H4 (cell line): ENCODE measurements around the gene MKNK1. TPM values are rescaled to one million over a fixed set of nuclear protein-coding genes. Genes with fewer than 3 reads are reported as not detected.
A peak's percentile ranks its signal among the peaks of the same experiment; 100 is the strongest.

Source experiments
- DNase-seq: peaks from one replicate; pipeline ENCODE4 v3.0.0-alpha.2; 2015; ENCODE audit warnings: low spot score
- total RNA-seq: library from RNA; depleted of rRNA; stranded (reverse); fragments of >200 nt; shearing (Covaris generic); gene quantifications from 2 replicates; pipeline ENCODE4 v1.2.3, GENCODE V29; 2014

Gene MKNK1
- total RNA-seq, 1 experiment from 2014 or later, result 23.2 TPM

DNA sequence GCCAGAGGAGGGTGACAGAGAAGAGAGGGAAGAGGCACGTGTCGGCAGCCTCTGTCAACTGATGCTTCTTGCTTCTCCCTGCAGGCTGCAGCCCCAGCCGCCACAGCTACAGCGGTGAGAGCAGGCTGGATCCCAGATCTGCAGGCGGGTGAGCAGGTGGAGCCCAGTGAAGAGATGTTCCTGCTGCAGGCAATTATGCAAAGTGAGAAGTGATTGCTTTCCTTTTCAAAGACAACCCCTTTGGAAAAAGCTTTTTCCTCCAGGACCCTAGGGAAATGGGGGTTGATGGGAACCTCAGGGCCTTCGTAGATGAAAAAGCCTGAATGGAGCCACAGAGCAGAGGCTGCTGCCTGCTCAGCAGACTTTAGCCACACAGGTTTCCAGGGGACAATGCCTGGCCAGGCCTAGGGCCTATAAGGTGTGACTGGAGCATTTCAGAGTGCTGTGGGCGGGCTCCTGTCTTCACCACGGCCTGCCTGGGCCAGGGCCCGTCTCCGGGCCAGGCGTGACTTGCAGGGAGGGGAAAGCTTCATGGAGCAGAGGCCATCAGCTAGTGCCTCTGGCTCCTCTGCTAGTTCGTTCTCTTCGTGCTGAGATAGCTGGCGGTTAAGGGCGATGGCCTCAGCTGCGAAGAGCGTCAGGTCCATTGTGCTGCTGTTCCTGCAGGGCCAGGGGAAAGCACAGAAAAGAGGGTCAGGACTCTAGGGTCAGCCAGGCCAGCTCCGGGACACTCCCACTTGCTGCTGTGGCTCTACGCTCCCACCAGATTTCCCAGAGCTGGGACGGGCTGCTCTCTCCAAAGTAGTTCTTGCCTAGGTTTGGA lies 45.7 kb downstream of the MKNK1 start:
- DNase-seq, result no peak

DNA sequence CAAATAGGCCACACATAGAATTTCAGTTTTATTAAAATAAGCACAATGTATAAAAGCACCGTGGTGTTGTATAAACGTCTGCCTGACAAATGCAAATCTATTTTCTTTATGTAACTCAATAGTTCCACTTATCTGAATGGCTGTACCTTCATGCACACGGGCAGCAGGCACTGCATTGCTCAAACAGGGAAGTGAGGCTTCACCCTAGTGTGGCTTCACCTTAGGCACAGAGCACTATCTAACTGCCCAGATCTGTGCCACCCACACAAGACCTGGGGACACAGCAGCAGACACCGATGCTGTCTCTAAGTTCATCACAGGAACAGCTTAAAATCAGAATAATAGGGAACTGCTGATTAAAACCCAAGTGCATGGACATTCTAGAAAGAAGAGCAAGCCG lies 46.7 kb downstream of the MKNK1 start:
- no peak for DNase-seq

DNA sequence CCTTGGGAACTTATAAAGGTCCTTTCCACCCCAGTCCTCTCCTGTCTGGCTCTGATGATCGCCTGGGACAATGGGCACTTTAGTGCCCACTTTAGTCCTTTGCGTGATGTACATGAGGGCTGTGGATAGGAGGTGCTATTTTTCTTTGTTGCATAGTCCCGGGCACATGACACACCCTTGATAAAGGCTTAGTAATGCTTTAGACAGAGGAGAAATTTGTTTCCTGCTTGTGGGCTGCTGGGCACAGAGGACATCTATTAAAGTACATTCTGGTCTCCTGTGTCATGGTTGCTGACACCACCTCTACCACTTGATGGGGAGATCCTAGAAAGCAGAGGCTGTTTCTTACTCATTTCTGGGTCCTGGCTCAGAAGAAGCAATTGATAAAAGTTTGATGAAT lies 47.2 kb downstream of the MKNK1 start:
- DNase-seq, result peak; percentile 49

DNA sequence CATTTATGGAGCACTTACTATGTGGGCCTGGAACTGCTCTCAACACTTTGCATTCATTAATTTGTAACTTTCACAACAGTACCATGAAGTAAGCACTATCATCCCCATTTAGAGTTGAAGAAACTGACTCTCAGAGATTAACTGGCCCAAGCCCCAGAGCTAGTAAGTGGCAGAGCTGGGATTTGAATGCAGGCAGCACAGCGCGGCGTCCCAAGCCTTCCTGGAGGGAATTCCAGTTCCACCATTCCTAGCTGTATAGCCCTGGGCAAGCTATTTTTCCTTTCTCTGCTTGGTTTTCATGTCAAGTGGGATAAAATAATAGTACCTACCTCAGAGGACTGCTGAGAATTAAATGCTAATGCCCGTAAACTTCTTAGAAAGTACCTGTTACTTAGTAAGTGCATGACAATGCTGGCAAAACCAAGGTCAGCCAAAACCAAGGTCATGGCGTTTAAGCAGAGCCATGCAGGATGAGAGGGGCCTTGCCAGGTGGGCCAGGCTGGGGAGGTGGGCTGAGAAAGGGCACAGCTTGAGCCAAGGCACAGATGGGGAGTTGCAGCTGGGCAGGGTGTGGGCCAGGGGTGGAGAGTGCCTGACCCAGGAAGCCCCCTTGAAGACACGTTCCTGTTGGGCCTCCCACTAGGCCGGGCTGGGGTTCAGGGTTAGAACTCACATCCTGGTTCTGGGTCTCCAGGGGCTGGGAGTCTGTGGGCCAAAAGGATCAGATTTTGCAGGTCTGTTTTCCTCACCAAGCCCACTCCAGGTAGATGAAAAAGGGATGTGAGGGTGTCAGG lies 48.0 kb downstream of the MKNK1 start:
- DNase-seq, result no peak

DNA sequence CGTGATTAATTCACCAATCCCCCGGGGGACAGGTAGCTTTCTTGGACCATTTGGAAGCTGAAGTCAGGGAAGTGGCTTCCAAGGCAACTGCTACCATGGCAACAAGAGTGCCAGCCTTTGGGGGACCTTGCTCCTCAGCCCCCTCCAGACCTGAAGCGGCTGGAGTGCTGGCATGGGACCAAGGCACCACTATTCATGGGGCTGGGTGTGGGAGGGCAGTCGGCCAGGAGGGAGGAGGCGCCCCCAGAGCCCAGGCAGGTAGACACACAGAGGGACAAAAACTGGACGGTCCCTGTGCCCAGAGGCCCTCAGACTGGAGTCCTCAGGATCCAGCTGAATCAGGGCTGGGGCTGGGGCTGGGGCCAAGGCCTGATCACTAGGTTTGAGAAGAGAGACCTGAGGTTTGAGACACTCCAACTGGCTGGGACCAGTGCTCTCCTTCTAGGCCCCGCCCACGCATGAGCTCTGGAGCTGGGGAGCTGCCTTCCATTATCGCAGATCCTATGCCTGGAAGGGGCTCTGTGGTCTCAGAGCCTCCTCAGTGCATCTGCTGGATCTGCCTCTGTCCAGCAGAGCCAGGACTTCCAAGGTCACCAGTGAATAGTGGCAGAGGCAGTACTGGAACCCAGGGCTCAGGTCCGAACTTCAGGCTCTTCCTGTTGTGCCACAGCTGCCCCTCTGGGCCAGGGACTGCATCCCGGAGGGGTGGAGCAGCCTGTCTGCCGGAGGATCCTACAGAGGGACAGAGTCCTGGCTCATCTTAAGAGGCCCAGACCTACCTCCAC lies 49.3 kb downstream of the MKNK1 start:
- no peak for DNase-seq

DNA sequence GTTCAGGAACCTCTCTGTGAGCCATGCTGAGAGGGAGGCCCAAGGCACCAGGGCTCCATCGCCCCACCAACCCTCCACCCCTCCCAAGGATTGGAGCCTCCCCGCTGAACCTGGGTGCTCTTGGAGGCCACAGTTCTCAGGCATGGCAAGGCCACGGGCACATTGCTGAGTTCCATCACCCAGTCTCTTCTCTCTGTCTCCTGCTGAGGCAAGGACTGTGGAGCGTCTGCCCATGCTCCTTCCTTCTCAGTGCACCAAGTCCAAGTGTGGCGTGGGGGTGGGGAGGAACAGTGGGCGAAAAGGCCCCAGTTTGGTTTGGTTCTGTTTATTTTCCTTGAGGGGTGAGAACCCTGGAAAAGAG lies 49.9 kb downstream of the MKNK1 start:
- no peak for DNase-seq

DNA sequence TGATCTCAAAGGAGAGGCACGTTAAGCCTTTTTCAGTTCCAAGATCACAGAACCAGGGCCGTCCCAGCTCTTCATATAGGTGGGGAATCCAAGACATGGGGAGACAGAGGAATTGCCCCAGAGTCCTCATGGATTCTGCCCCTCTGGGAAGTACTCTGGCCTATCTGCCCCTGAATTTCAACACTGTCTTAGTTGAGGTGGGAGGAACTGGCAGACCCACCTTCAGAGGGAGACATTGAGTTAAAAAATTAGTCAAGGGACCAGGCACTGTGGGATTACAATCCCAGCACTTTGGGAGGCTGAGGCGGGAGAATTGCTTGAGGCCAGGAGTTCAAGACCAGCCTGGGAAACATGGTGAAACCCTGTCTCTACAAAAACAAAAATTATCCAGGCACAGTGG lies 50.6 kb downstream of the MKNK1 start:
- DNase-seq, result no peak

DNA sequence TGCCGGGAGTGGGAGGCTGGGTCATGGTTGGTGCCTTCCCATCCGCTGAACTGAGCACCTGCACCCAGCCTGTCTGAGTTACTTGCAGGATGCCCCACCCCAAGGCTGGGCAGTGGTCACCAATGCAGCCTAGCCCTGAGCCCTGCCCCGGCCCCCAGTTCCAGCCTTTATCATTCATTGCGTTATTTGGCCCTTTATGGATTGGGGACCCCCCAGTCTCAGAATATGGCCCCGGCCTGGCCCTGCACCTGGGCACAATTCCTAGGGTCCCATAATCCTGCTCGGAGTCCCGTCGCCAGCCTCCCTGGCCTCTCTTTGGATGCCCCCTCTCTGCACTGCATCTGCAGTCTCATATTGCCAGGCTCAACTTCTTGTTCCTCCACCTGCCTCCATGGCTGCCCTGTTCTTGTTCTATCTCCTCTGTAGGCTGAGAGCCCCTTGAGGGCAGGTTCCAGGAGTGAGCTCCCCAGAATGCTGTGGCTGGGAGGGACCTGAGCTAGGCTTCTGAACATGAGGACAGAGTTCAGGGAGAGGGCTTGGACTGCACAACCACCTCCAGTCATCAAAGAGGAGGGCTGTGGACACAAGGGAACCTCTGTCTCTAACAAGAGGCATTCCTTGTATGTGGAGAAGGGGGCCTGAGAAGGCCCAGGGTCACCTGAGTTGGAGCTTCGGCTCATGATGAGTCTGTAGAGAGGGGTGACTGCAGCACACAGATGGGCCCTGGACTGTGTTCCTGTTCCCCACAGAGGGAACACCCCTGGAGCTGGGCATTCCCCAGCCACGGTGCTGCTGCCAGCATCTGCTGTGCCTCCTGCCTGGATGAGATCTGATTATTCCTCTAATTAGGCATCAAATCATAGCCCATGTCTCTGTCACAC lies 51.5 kb downstream of the MKNK1 start:
- DNase-seq, result no peak

DNA sequence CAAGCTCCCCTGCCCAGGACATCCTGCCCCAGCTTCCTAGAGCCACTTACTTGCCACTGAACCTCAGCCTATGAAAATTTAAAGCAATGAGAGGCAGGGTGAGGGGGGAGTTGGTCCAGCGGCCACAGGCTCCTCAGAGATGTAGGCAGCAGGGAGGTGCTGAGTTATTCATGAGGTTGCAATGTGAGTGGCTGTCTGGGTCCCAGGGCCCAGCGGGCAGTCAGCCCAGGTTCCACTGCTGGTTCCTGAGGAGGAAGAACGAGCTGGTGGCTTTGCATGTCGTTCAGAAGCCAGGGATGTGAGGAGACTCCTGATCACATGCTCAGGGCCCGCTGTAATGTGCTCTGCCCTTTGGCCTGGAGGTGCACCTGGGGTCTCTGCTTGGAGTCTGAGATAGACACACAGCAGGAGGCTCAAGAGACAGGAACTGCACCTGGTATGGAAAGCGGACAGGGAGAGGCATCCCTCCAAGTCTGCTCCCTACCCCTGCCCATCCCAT lies 52.4 kb downstream of the MKNK1 start, which contains the start of gene KNCN:
Gene KNCN (minus strand): TSS at position 51 of the 499 bp plus-strand sequence. CDS start 432 bp downstream, outside the sequence.
- no peak for DNase-seq

DNA sequence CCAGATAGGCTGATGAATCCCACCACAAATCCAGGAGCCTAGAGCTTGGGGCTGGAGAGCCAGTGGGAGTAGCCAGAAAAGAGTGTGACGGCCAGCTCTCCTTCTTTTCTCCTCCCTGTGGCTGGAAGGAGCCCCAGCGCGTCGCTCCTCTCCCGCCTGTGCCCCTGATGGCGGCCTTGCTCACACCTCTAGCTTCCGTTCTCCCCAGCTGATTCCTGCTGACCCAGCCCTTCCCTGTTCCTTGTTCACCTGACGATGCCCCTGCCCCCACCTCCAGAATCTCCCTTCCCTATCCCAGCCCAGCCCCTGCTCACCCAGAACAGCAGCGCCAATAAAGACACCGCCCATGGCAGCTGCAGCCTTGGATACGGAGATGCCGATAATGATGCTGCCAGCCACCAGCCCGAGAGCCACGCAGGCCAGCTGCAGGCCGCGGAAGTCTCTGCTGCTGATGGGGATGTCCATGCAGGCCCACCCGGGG lies 53.3 kb downstream of the MKNK1 start:
- DNase-seq, result no peak

DNA sequence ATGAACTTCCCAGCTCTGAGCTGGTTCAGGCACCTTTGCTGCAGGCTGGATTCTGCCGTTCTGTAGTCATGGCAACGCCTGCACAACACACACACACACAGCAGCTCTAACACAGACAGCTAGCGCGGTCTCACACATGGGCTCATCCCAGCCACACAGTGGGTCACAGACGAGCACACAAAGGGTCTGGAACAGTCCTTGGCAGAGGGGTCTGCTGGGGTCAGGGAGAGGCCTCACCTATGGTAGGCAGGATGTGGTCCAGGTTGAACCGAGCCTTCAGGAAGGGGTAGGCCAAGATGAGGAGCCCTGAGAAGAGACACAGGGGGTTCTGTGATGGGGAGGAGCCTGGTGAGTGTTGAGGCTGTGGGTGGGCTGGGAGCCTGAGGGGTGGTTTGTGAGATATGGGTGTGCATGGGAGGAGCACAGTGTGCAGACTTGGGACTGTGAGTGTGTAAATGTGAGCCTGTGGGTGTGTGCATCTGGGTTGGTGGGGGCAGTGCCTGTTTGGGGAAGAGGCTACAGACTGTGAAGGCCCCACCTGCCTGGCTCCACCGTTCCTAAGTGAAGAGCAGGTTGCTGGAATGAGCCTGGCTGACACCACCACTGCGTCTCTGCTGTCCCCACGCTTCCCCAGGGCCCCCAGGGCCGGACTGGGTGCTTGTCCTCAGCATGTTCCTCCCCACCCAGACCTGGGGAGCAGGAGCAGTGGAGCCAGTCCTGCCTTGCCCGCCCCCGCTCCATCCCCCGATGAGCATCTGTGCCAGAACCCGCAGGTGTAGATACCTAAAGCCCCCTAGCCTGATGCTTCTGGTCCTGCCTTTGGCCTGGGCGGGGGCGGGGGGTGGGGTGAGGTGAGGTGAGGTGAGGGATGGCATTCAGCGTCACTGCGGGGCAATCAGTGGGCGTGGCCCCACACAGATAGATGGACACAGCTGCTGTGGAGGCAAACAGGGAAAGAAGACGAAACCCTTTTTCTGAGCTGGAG lies 54.1 kb downstream of the MKNK1 start:
- DNase-seq, result no peak

DNA sequence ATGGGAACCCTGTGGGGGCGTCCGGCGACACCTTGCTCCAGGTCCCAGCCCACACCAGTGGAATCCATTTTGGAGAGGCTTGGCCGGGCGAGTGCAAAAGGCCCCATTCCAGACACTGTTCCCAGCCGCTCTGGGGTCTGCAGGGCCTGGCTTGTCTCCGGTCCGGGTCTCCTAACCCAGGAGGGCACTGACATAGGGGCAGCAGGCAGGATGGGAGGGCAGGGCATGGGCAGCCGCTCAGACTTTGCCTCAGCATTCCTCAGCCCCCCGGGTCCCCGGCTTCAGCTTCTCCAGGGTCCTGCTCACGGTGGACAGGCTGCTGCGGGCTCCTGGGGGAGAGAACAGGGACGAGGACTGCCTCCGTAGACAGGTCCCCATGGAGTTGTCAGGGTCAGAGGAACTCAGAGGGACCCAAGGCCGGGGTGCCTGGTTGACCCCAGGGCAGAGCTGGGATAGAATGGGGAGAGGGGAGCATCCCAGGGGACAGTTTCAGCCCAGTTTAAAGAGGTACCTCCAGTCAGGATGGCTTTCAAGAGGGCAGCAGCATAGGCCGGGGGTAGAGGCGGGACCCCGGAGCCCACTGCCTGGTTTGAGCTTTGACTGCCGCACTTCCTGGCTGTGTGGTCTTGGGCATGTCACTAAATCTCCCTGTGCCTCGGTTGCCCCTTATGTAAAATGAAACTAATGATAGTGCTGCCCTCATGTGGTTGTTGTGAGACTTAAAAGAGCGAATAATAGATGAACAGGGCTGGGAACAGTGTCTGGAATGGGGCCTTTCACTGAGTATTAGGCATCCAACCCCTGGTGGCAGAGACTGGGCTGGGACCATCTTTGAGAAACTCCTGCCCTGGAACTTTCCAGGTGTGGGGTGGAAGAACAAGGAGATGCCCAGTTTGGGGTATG lies 56.3 kb downstream of the MKNK1 start:
- peak; percentile 71 for DNase-seq

DNA sequence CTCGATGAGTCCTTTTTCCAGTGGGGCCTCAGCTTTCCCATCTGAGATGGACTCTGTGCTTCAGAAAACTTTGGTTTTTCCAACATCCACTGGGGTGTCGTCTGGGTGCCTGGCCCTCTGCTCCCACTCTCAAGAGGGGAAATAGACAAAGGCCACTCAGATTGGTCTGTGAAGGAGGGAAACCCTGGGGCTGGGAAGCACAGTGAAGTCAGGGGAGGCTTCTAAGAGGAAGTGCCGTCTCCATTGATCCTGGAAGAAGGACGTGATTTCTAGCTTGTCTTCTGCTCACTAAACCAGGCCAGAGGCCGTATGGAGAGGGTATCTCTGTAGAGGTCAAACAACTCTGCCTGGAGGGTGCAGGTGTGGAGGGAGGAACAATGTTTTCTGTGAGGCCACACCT lies 57.9 kb downstream of the MKNK1 start:
- no peak for DNase-seq

DNA sequence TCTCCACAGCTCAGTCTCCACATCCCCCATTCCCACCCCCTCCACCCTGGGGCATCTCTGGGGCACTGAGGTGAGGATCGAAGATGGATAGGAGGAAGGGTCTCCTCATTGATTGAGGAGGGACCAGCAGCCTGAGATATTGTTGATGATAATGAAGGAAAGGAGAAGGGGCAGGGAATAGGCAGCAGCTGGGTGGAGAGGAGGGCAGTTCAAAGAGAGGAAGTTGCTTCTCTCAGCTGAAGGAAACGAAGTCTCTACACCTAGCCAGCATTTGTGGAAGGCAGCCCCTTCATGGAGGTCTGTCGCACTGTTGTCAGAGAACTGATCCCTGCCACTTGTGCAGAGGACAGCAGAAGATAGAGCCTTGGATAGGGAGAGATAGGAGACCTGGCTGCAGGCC lies 58.3 kb downstream of the MKNK1 start:
- no peak for DNase-seq

DNA sequence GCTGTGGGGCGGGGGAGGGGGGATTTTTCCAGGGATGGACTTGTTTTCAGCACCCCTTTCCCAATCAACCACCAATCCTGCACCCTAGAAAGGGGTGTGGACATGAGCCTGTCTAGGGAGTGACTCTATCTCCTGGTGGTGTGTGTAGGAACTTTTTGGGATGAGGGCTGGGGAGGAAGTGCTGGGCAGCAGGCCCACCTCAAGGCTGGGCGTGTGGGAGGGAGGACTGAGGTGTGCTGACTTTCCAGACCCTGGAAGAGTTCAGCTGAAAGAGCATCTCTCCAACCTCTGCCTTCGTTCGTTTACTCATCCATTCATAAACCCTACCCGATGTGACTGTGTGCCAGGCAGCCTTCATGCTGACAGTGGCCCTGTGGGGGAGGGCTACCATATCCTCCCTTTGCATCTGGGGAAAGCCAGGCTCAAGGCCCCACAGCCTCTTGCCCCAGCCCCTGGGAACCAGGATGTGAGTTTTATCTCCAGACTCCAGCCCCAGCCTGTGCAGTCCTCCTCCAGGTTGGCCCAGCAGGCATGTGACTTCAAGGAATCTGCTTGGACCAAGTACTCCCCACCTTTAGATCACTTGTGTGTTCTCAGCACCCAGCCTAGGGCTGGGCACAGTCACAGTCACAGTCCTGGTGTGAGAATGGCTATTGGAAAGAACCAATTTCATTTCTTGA lies 59.4 kb downstream of the MKNK1 start:
- DNase-seq, result no peak

DNA sequence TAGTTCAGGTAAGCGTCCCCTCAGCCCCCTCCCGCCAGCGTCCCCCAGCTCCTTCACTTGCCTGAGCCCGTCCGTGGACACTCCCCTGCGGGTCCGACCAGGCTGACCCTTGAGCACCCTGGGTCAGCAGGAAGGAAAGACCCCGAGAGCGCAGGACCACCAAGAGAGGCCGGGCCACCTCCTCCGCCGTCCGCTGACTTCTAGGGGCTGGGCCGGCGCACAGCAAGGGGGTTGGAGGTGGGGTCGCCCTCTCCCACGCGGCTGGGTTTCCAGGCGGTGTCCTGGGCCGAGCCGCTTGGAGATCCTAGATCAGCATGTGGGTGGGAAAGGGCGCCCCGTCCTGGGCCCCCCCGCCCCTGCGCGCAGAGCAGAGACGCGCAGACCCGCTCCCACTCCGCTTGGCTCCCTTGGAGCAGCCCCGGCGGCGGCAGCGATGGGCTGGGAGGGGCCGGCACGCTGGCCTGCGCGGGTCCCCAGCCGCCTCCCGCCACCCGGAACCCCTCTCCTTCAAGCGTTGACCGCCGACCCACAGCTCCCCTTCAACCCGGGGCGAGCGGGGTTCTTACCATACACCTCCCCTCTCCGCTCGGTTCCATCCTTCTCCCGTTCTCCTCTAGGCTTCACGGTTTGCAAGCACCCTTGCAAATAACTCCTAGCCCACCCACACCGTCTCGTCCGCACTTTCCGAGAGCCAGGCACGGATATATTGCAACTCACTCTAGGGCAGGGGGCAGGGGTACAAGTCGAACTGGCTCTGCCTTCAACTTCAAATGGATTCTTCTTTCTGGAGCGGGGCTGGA lies 60.1 kb downstream of the MKNK1 start:
- DNase-seq, result no peak

DNA sequence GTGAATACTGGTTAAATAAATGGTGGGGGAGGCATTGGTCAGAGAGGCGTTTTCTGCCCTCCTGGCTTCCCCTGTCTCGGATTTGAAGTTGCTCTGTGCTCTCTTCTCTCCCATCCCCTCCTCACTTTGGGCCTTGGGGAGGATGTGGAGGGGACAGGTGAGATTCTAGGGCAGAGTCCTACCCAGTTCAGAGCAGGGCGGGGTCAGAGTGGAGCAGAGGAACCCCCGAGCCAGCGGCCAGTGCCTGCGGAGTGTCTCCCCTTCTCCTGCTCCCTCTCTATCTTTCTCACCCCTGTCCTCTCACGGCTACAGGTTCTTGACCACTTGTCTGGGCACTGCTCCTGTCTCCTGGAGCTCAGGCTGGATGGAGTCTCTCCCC lies 60.7 kb downstream of the MKNK1 start:
- DNase-seq, result no peak
